MCF 10A (cell line): ENCODE measurements around the gene KMT2B. TPM values are rescaled to one million over a fixed set of nuclear protein-coding genes. Genes with fewer than 3 reads are reported as not detected.

Experiments used
- BruUV-seq: library from RNA; stranded (reverse); fragments of 400-500 nt; replicated peaks from 2 replicates; lab custom pipeline; 2021; lab: Mats Ljungman, UMichigan
- CTCF ChIA-PET: fragments of 300-600 bp; sonication (Branson Sonifier 250); formaldehyde crosslinking; extraction: SDS; loops from one replicate; lab custom pipeline; 2021; ENCODE audit warnings: antibody characterized with exemption, inconsistent platforms; lab: Yijun Ruan, JAX
- POLR2A ChIA-PET: fragments of 300-600, 350-650 bp; sonication (Branson Sonifier 250); formaldehyde crosslinking; extraction: SDS; loops from one replicate; lab custom pipeline; 2020; ENCODE audit warnings: antibody characterized with exemption, inconsistent platforms; lab: Yijun Ruan, JAX
- DNase-seq: peaks from one replicate; pipeline ENCODE4 v3.0.0-alpha.2; 2018; ENCODE audit not compliant: unreplicated experiment
- H3K27ac Mint-ChIP-seq: one replicate; pipeline ENCODE4 v1.8.0; 2022; ENCODE audit warnings: mild to moderate bottlenecking, low read depth, mixed read lengths; ENCODE audit not compliant: unreplicated experiment
- H3K27me3 Mint-ChIP-seq: one replicate; pipeline ENCODE4 v1.8.0; 2022; ENCODE audit warnings: mixed read lengths; ENCODE audit not compliant: insufficient read depth, unreplicated experiment
- H3K36me3 Mint-ChIP-seq: one replicate; pipeline ENCODE4 v1.8.0; 2022; ENCODE audit warnings: mild to moderate bottlenecking, moderate library complexity, mixed read lengths; ENCODE audit not compliant: insufficient read depth, unreplicated experiment
- H3K4me1 Mint-ChIP-seq: one replicate; pipeline ENCODE4 v1.8.0; 2022; ENCODE audit warnings: mixed read lengths; ENCODE audit not compliant: insufficient read depth, unreplicated experiment
- H3K4me3 Mint-ChIP-seq: one replicate; pipeline ENCODE4 v1.8.0; 2022; ENCODE audit warnings: mild to moderate bottlenecking, moderate library complexity, mixed read lengths; ENCODE audit not compliant: unreplicated experiment
- H3K9me3 Mint-ChIP-seq: one replicate; pipeline ENCODE4 v1.8.0; 2022; ENCODE audit warnings: mixed read lengths; ENCODE audit not compliant: unreplicated experiment
- intact Hi-C: fragments of 100-400 bp; cut with micrococcal nuclease; formaldehyde crosslinking; loops from 2 replicates; pipeline ENCODE4 v1.14.1; 2022
- total RNA-seq: library from RNA; stranded (reverse); gene quantifications from 2 replicates; pipeline ENCODE4 v1.2.3, GENCODE V29; 2022
- TF ChIP-seq, protein P1 (sequence below): fragments of 200-600 bp; IDR thresholded peaks from one replicate; pipeline ENCODE4 v1.8.0; 2022; ENCODE audit warnings: antibody characterized with exemption, mild to moderate bottlenecking; ENCODE audit not compliant: unreplicated experiment

Gene KMT2B
- total RNA-seq, 1 experiment from 2014 or later, result 36.0 TPM

GRCh38 chr19:35715981-35716800 lies 1.6 kb upstream of the KMT2B start:
- Mint-ChIP-seq H3K27me3 (no peaks in the 10 kb centered on the region), H3K9me3 (no peaks in the 10 kb centered on the region), H3K27ac (peak overlapping the region; percentile 97), H3K4me3 (peak overlapping the region; percentile 88), H3K4me1 (peaks cover 23% of the 10 kb centered on the region), H3K36me3 (peaks cover 14% of the 10 kb centered on the region)
- no peak for DNase-seq
- TF ChIP-seq, protein P1, sequence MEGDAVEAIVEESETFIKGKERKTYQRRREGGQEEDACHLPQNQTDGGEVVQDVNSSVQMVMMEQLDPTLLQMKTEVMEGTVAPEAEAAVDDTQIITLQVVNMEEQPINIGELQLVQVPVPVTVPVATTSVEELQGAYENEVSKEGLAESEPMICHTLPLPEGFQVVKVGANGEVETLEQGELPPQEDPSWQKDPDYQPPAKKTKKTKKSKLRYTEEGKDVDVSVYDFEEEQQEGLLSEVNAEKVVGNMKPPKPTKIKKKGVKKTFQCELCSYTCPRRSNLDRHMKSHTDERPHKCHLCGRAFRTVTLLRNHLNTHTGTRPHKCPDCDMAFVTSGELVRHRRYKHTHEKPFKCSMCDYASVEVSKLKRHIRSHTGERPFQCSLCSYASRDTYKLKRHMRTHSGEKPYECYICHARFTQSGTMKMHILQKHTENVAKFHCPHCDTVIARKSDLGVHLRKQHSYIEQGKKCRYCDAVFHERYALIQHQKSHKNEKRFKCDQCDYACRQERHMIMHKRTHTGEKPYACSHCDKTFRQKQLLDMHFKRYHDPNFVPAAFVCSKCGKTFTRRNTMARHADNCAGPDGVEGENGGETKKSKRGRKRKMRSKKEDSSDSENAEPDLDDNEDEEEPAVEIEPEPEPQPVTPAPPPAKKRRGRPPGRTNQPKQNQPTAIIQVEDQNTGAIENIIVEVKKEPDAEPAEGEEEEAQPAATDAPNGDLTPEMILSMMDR, result no peak
- CTCF ChIA-PET, result interaction anchor here (0.5 to 1.3 kb wide), 8 partner anchors 9 to 215 kb away, joined by 3 to 8 read pairs (median 3); no protein-coding TSS in a partner anchor
- TSS peak; percentile 22 for BruUV-seq
- POLR2A ChIA-PET, result interaction anchor here (0.9 to 1.4 kb wide), 2 partner anchors 29 to 71 kb away, joined by 3 read pairs; partner anchors contain the start of genes PSENEN and U2AF1L4
- intact Hi-C loops, result no loop called here

DNA sequence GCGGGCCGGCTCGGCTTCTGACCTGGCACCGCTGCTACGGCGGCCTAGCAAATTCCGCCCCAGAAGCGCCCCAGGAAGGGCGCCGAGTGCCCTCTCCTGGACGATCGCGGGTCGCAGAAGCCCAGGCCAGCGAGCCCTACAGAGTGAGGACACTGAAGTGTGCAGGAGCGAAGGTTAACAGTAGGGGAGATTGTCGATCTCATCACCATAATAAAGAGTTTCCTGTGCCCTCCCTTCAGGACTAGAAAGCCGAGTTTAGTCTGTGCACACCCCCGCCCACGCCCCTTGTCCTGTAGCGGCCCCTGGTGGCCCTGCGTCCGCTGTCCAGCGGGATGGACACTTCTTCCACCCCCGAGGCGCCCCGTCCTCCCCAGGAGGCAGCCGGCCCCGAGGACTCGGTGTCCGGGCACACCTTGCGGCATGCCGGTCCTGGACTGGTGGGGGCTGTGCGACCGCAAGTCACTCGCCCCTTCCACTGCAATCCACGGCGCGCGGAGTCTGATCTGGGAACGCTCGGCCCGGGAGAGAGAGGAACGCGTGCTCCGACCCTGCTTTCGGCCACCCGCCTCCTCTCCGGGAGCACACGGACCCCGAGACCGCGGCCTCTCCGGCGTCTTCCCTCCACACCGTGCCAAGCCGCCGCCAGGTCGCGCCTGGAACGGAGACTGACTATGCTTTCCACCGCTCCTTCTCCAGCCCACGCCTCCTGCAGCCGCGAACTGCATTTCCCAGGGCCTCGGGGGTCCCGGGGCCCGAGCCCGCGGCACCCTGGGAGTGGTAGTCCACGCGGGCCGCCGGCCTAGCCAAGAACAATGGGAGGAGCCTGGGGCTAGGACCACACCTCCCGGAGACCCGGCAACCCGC lies 770 bp upstream of the KMT2B start:
- peak overlapping the region; percentile 97 for H3K27ac Mint-ChIP-seq
- POLR2A ChIA-PET, result no interaction called here
- no peaks in the 10 kb centered on the region for H3K27me3 Mint-ChIP-seq
- peak; percentile 97 for DNase-seq
- intact Hi-C loops, result loop anchor here (1.0 kb wide), 4 partner anchors 24 to 207 kb away; partner anchors contain the start of genes PSENEN and U2AF1L4
- H3K9me3 Mint-ChIP-seq, result no peaks in the 10 kb centered on the region
- H3K4me3 Mint-ChIP-seq, result peak overlapping the region; percentile 88
- peaks cover 22% of the 10 kb centered on the region for H3K36me3 Mint-ChIP-seq
- peaks cover 20% of the 10 kb centered on the region for H3K4me1 Mint-ChIP-seq
- CTCF ChIA-PET, result interaction anchor here (0.6 kb wide), 1 partner anchor 159 kb away, joined by 3 read pairs; no protein-coding TSS in a partner anchor
- TF ChIP-seq, protein P1, result peak; percentile 86
- BruUV-seq, result no TSS peak

- no peaks in the 10 kb centered on the region for H3K27me3 Mint-ChIP-seq
- no peaks in the 10 kb centered on the region for H3K9me3 Mint-ChIP-seq
- intact Hi-C loops, result no loop called here
- CTCF ChIA-PET, result interaction anchor here (0.9 to 1.3 kb wide), 3 partner anchors 24 to 26 kb away, joined by 3 to 7 read pairs (median 5); partner anchors contain the start of genes PSENEN and U2AF1L4
- TF ChIP-seq, protein P1, result no peak
- peak; percentile 24 for DNase-seq
- H3K4me3 Mint-ChIP-seq, result peak overlapping the region; percentile 80
- peaks cover 36% of the 10 kb centered on the region for H3K36me3 Mint-ChIP-seq
- BruUV-seq, result TSS peak; percentile 27
- H3K4me1 Mint-ChIP-seq, result peaks cover 20% of the 10 kb centered on the region
- H3K27ac Mint-ChIP-seq, result peak overlapping the region; percentile 82
- POLR2A ChIA-PET, result interaction anchor here (0.5 to 1.8 kb wide), 10 partner anchors 12 to 1132 kb away, joined by 3 to 9 read pairs (median 4); partner anchors contain the start of genes COX6B1, LIN37, PSENEN and U2AF1L4
Measured at GRCh38 chr19:35718345-35719041, 690 bp downstream of the KMT2B start.
